DMS79 (cell line): Measurements from ENCODE around the gene CD68.

ENCODE experiments used
- DNase-seq: peaks from one replicate; lab custom pipeline; 2025; lab: John Stamatoyannopoulos, UW

Gene CD68

GRCh38 chr17:7579001-7579833 is at the start of gene CD68:
CD68 (plus strand) TSS chr17:7579638; CDS start chr17:7579678, 40 bp downstream.
- DNase-seq, result no peak

- no peak for DNase-seq
Measured at GRCh38 chr17:7530023-7530900, 49.2 kb upstream of the CD68 start.

- no peak for DNase-seq
Measured at GRCh38 chr17:7538050-7538449, 41.4 kb upstream of the CD68 start.

- no peak for DNase-seq
Measured at GRCh38 chr17:7538891-7539545, 40.4 kb upstream of the CD68 start.

- DNase-seq, result no peak
Measured at GRCh38 chr17:7541074-7541621, 38.3 kb upstream of the CD68 start.

- no peak for DNase-seq
Measured at GRCh38 chr17:7544911-7545310, 34.5 kb upstream of the CD68 start.

GRCh38 chr17:7548585-7549400 is 30.6 kb upstream of the CD68 start, which contains the start of gene TNFSF12:
TNFSF12 (plus strand) TSS chr17:7549058; CDS start chr17:7549154, 96 bp downstream.
- DNase-seq, result no peak

GRCh38 chr17:7549401-7550055 is 29.9 kb upstream of the CD68 start:
- DNase-seq, result no peak

GRCh38 chr17:7550344-7550743 is 29.1 kb upstream of the CD68 start:
- no peak for DNase-seq

GRCh38 chr17:7551396-7551795 is 28.0 kb upstream of the CD68 start:
- DNase-seq, result no peak

- no peak for DNase-seq
Measured at GRCh38 chr17:7552621-7553051, 26.8 kb upstream of the CD68 start.

- DNase-seq, result no peak
Measured at GRCh38 chr17:7553356-7553755, 26.1 kb upstream of the CD68 start.

- no peak for DNase-seq
Measured at GRCh38 chr17:7555320-7555948, 24.0 kb upstream of the CD68 start.

GRCh38 chr17:7556627-7557026 is 22.8 kb upstream of the CD68 start:
- no peak for DNase-seq

- no peak for DNase-seq
Measured at GRCh38 chr17:7557147-7557764, 22.2 kb upstream of the CD68 start.

GRCh38 chr17:7557775-7558543 is 21.5 kb upstream of the CD68 start:
- DNase-seq, result peak; percentile 88

GRCh38 chr17:7558544-7559319 is 20.7 kb upstream of the CD68 start, which contains the start of gene TNFSF13:
TNFSF13 (plus strand) TSS chr17:7558750; CDS start chr17:7559040, 290 bp downstream.
- no peak for DNase-seq
